ENCODE results near the gene ETS1.

ETS1 gene

DNA sequence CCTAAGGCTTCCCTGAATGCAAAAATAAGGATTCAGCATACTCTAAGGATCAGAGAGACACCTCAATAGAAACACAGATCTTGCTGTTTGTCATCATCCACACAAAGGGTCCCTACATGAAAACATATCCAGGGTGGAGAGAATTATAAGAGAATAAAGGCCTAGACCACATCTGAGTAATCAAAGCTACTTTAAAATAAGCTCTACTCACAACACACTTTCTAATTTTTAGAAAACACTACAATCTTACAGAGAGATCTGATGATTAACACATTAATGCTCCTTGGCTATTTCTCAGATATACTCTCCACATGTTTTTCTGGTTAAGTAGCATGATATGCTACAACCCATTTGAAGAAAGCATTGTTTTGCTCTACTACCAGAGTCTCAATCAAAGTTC lies 108.2 kb downstream of the ETS1 start:
- TF ChIP-seq YY1 (IDR thresholded peaks at IDR 0.05; ENCODE audit: low read depth) (no peak), RAD21 (IDR thresholded peaks at IDR 0.05; ENCODE audit: low read depth) (no peak), CREB1 (IDR thresholded peaks at IDR 0.05; ENCODE audit: low read depth) (no peak), TAF1 (IDR thresholded peaks at IDR 0.05; ENCODE audit: low read depth) (no peak)
- TF ChIP-seq, protein P1, sequence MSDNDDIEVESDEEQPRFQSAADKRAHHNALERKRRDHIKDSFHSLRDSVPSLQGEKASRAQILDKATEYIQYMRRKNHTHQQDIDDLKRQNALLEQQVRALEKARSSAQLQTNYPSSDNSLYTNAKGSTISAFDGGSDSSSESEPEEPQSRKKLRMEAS (IDR thresholded peaks at IDR 0.05), result no peak

DNA sequence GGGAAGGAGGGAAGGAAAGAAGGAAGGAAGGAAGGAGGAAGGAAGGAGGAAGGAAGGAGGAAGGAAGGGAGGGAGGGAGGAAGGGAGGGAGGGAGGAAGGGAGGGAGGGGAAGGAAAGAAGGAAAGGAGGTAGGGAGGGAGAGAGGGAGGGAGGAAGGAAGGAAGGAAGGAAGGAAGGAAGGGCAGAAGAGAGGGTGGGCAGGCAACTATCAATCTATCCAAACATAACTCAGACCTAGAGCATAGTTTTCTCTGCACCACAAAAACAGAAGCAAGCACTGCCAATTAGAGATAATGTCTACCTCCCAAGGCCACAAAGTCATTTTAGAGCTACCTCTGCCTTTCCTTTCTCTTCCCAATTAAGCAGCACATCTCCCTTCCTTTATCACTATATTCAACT lies 109.1 kb downstream of the ETS1 start:
- TF ChIP-seq YY1 (IDR thresholded peaks at IDR 0.05; ENCODE audit: low read depth) (no peak), EGR1 (IDR thresholded peaks at IDR 0.05) (no peak), ZBTB7A (IDR thresholded peaks at IDR 0.05; ENCODE audit: low read depth) (no peak), CEBPB (IDR thresholded peaks at IDR 0.05) (no peak), RAD21 (IDR thresholded peaks at IDR 0.05; ENCODE audit: low read depth) (no peak), TCF12 (IDR thresholded peaks at IDR 0.05; ENCODE audit: low read depth) (no peak), TAF1 (IDR thresholded peaks at IDR 0.05; ENCODE audit: low read depth) (no peak), NFIC (IDR thresholded peaks at IDR 0.05) (no peak), CREB1 (IDR thresholded peaks at IDR 0.05; ENCODE audit: low read depth) (no peak), FOXM1 (IDR thresholded peaks at IDR 0.05; ENCODE audit: borderline replicate concordance, low read depth) (no peak), EP300 (IDR thresholded peaks at IDR 0.05; ENCODE audit: borderline replicate concordance) (no peak), TEAD4 (IDR thresholded peaks at IDR 0.05) (no peak)
- TF ChIP-seq, protein P1 (IDR thresholded peaks at IDR 0.05), result no peak
- TF ChIP-seq, protein P2, sequence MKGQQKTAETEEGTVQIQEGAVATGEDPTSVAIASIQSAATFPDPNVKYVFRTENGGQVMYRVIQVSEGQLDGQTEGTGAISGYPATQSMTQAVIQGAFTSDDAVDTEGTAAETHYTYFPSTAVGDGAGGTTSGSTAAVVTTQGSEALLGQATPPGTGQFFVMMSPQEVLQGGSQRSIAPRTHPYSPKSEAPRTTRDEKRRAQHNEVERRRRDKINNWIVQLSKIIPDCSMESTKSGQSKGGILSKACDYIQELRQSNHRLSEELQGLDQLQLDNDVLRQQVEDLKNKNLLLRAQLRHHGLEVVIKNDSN (IDR thresholded peaks at IDR 0.05), result no peak
- TF ChIP-seq, protein P3, sequence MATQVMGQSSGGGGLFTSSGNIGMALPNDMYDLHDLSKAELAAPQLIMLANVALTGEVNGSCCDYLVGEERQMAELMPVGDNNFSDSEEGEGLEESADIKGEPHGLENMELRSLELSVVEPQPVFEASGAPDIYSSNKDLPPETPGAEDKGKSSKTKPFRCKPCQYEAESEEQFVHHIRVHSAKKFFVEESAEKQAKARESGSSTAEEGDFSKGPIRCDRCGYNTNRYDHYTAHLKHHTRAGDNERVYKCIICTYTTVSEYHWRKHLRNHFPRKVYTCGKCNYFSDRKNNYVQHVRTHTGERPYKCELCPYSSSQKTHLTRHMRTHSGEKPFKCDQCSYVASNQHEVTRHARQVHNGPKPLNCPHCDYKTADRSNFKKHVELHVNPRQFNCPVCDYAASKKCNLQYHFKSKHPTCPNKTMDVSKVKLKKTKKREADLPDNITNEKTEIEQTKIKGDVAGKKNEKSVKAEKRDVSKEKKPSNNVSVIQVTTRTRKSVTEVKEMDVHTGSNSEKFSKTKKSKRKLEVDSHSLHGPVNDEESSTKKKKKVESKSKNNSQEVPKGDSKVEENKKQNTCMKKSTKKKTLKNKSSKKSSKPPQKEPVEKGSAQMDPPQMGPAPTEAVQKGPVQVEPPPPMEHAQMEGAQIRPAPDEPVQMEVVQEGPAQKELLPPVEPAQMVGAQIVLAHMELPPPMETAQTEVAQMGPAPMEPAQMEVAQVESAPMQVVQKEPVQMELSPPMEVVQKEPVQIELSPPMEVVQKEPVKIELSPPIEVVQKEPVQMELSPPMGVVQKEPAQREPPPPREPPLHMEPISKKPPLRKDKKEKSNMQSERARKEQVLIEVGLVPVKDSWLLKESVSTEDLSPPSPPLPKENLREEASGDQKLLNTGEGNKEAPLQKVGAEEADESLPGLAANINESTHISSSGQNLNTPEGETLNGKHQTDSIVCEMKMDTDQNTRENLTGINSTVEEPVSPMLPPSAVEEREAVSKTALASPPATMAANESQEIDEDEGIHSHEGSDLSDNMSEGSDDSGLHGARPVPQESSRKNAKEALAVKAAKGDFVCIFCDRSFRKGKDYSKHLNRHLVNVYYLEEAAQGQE (IDR thresholded peaks at IDR 0.05; ENCODE audit: low read depth), result no peak

DNA sequence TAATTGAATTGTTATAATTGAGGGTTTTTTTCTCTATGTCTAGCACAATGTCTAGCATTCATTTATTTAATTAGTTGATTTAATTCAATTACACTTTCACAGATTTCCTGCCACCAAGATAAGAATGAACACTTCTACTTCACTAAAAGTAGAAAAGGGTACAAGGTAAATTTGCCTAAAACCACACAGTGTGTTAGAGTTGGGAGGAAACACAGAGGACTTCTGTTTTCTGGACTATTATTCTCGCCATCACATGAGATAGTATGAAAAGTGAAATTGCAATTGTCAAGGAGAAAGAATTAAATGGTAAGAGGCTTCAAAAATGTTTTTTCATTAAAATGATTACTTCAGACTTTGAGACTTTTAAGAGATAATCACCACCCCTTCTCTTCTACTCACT lies 109.5 kb downstream of the ETS1 start:
- TF ChIP-seq EGR1 (IDR thresholded peaks at IDR 0.05) (no peak), TCF12 (IDR thresholded peaks at IDR 0.05; ENCODE audit: low read depth) (no peak), RAD21 (IDR thresholded peaks at IDR 0.05; ENCODE audit: low read depth) (no peak), CREB1 (IDR thresholded peaks at IDR 0.05; ENCODE audit: low read depth) (no peak), EP300 (IDR thresholded peaks at IDR 0.05; ENCODE audit: borderline replicate concordance) (no peak), NFIC (IDR thresholded peaks at IDR 0.05) (no peak), YY1 (IDR thresholded peaks at IDR 0.05; ENCODE audit: low read depth) (no peak), TEAD4 (IDR thresholded peaks at IDR 0.05) (no peak), TAF1 (IDR thresholded peaks at IDR 0.05; ENCODE audit: low read depth) (no peak), CEBPB (IDR thresholded peaks at IDR 0.05) (no peak), ZBTB7A (IDR thresholded peaks at IDR 0.05; ENCODE audit: low read depth) (no peak), FOXM1 (IDR thresholded peaks at IDR 0.05; ENCODE audit: borderline replicate concordance, low read depth) (no peak)
- TF ChIP-seq, protein P3 (IDR thresholded peaks at IDR 0.05; ENCODE audit: low read depth), result no peak
- TF ChIP-seq, protein P2 (IDR thresholded peaks at IDR 0.05), result no peak
- TF ChIP-seq, protein P1 (IDR thresholded peaks at IDR 0.05), result no peak

DNA sequence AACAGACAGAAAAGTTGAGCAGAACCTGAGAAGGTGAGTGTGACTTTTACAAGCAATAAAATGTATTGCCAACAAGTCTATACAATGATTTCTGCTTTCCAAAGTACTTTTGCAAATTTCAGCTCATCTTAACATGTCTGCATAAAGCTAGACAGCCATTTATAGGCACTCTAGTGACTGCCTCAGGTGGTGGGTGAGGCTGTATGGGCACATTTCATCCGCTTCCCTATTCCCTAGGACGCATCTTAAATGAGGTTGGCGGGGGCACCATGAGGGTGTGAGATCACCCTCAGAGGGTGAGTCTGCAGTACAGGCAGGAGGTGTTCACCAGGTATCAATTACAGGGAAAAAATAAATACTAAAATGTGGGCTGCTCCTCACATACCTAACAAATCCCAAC lies 110.1 kb downstream of the ETS1 start:
- TF ChIP-seq EGR1 (IDR thresholded peaks at IDR 0.05) (no peak), TEAD4 (IDR thresholded peaks at IDR 0.05) (no peak), TCF12 (IDR thresholded peaks at IDR 0.05; ENCODE audit: low read depth) (no peak), NFIC (IDR thresholded peaks at IDR 0.05) (no peak), CREB1 (IDR thresholded peaks at IDR 0.05; ENCODE audit: low read depth) (no peak), YY1 (IDR thresholded peaks at IDR 0.05; ENCODE audit: low read depth) (no peak), FOXM1 (IDR thresholded peaks at IDR 0.05; ENCODE audit: borderline replicate concordance, low read depth) (no peak), TAF1 (IDR thresholded peaks at IDR 0.05; ENCODE audit: low read depth) (no peak), CEBPB (IDR thresholded peaks at IDR 0.05) (no peak)
- TF ChIP-seq, protein P2 (IDR thresholded peaks at IDR 0.05), result no peak
- TF ChIP-seq, protein P1 (IDR thresholded peaks at IDR 0.05), result no peak

DNA sequence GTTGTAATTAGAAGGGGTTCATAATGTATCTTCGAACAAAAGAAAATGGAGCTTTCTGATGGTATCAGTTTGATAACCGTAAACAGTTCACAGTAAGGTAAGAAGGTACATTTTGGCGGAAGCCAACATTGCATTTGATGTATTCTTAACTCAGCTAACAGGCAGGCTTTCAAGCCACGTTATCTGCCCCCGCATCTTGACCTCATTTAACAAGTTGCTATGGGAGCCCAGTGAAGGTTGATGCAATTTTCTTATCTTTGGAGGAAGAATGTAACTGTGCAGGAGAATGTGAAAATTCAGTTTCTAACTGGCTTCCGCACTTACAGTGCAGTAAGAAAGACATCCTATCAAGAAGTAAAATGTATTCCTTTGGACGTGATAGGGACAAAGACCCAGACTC lies 110.6 kb downstream of the ETS1 start:
- no peak for TF ChIP-seq ZBTB7A (IDR thresholded peaks at IDR 0.05; ENCODE audit: low read depth)
- TF ChIP-seq, protein P3 (IDR thresholded peaks at IDR 0.05; ENCODE audit: low read depth), result no peak
- no peak for TF ChIP-seq NFIC (IDR thresholded peaks at IDR 0.05)
- no peak for TF ChIP-seq CREB1 (IDR thresholded peaks at IDR 0.05; ENCODE audit: low read depth)
- TF ChIP-seq EGR1 (IDR thresholded peaks at IDR 0.05), result no peak
- TF ChIP-seq RAD21 (IDR thresholded peaks at IDR 0.05; ENCODE audit: low read depth), result no peak
- TF ChIP-seq, protein P2 (IDR thresholded peaks at IDR 0.05), result no peak
- TF ChIP-seq YY1 (IDR thresholded peaks at IDR 0.05; ENCODE audit: low read depth), result no peak
- TF ChIP-seq FOXM1 (IDR thresholded peaks at IDR 0.05; ENCODE audit: borderline replicate concordance, low read depth), result no peak
- TF ChIP-seq CEBPB (IDR thresholded peaks at IDR 0.05), result no peak
- no peak for TF ChIP-seq EP300 (IDR thresholded peaks at IDR 0.05; ENCODE audit: borderline replicate concordance)
- TF ChIP-seq, protein P1 (IDR thresholded peaks at IDR 0.05), result no peak
- TF ChIP-seq TCF12 (IDR thresholded peaks at IDR 0.05; ENCODE audit: low read depth), result no peak
- no peak for TF ChIP-seq TAF1 (IDR thresholded peaks at IDR 0.05; ENCODE audit: low read depth)
- TF ChIP-seq TEAD4 (IDR thresholded peaks at IDR 0.05), result no peak

Data from Ishikawa (cell line).